Activated CD4-positive, alpha-beta T cell treated with anti-CD3 and anti-CD28 coated beads for 24 hours (primary cell): ENCODE measurements around the gene RIMKLA.
A peak's percentile ranks its signal among the peaks of the same experiment; 100 is the strongest.

Experiments used
- DNase-seq, 2 donors: peaks; one replicate each; pipeline ENCODE4 v3.0.0-alpha.2; 2020; ENCODE audit warnings: low read depth in 2 of 2

RIMKLA gene

DNA sequence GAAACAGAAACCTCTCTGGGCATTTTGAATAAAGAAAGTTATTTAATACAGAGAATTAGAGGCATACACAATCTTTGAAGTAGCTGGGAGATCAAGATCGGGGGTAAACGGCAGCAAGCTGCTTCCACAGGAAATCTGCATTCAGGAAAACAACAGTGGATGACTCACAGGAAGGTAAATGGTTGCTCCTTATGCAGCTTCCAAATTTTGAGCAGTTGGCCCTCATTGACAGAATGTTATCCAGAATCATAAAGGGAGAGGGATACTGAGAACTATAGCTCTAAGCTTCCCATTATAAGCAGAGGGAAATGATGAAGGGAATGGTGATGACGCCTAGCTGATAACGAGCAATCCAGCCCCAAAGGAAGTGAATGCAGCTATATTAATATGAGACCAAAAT, 46.6 kb downstream of the RIMKLA start:
- no peak for DNase-seq

DNA sequence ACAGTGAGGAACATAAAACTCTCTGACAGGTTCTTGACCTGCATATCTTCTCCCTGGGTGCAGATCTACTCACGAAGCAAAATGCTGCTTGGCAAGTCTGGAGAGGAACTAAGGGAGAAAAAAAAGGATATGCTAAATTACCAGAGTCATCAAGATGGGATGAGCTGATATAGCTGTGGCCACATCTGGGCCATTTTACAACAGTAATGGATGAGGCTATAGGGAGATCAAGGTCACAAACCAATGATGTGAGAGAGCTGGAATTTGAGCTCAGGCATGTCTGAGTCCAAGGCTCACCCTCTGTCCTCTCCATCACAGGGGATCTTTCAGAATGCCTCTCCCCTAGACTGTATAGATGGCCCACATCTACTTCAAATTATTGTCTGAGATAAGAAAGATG, 49.0 kb downstream of the RIMKLA start:
- DNase-seq: no peak

- DNase-seq: no peak
These were observed 49.9 kb downstream of the RIMKLA start for GRCh38 chr1:42430286-42431135.

GRCh38 chr1:42431514-42431913, 50.9 kb downstream of the RIMKLA start:
- DNase-seq: no peak

- no peak for DNase-seq
These were observed 52.1 kb downstream of the RIMKLA start for GRCh38 chr1:42432714-42433113.

- no peak for DNase-seq
These were observed 52.8 kb downstream of the RIMKLA start for GRCh38 chr1:42433369-42433768.

GRCh38 chr1:42434340-42434739, 53.7 kb downstream of the RIMKLA start:
- no peak for DNase-seq

GRCh38 chr1:42439940-42440339, 59.3 kb downstream of the RIMKLA start:
- DNase-seq: no peak

DNA sequence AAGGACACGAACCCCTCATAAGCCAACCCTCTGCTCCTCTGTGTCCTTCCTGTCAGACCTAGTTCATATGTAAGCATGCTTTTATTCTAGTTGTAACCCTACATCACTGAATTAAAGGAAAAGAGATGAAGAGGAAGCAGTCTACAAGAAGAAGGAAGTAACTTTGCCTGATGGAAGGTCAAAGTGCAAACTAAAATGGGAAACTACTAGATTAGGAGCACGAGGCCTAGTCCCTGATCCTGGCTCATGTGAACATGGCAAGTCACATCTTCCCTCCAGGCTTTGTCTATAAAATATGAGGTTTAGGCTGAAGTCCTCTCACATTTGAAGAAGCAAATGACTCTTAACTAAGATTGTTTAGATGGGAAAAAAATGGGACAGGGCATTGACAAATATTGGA, 62.1 kb downstream of the RIMKLA start:
- DNase-seq: no peak

GRCh38 chr1:42449256-42449655, 68.7 kb downstream of the RIMKLA start:
- no peak for DNase-seq

GRCh38 chr1:42450061-42450460, 69.5 kb downstream of the RIMKLA start:
- no peak for DNase-seq

GRCh38 chr1:42453386-42453785, 72.8 kb downstream of the RIMKLA start:
- no peak for DNase-seq

DNA sequence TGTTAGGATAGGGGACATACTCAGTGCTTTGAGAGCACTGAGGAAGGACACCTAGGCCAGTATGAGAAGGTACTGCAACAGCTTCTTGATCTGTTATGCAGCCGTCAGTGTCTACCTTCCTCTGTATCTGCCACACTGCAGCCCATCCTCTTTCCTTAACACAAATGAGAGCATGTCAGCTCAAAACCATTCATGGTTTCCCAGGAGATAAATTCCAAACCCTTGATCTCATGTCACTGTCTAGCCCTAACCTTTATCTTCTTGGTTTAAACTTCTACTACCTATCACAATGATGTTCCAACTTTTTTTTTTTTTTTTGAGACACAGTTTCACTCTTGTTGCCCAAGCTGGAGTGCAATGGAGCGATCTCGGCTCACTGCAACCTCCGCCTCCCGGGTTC, 73.8 kb downstream of the RIMKLA start:
- DNase-seq: no peak

DNA sequence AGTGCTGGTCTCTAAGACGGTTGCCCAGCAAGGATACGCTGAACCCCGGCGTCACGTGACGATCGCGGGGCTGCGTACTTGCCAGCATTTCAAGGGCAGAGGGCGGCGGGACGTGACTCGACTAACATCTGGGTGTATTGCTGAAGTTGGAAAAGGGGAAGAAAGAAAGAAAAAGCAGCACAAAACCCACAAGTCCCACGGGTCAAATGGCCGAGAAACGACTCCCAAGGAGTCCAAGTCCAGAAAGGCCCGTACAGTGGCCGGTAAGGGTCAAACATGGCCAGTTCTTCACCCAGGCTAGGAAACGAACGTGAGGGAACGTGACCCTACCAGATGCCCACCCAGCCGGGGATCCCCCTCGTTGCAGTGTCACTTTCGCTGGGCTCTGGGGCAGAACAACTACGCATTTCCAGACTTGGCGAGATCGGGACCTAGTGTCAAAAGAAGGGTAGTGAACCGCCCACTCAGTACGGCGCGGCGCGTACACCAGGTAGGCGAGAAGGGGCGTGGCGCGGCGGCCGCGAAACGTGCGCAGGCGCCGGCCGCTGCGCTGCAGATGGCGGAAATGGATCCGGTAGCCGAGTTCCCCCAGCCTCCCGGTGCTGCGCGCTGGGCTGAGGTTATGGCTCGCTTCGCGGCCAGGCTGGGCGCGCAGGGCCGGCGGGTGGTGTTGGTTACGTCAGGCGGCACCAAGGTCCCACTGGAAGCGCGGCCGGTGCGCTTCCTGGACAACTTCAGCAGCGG, 75.6 kb downstream of the RIMKLA start, which contains the start of the genes PPCS and ZMYND12:
Gene PPCS (plus strand): TSS at position 534 of the 744 bp plus-strand sequence. CDS start 23 bp downstream, at position 557.
Gene ZMYND12 (minus strand): TSS at position 13 of the 744 bp plus-strand sequence. CDS start 25 bp downstream, outside the sequence.
- peak; percentile 88 for DNase-seq

- peak in 1 of 2 donors; percentile 38 for DNase-seq
These were observed 76.1 kb downstream of the RIMKLA start for GRCh38 chr1:42456754-42457089.

- no peak for DNase-seq
These were observed 80.6 kb downstream of the RIMKLA start for GRCh38 chr1:42461196-42461595.

GRCh38 chr1:42462828-42463763, 82.5 kb downstream of the RIMKLA start, which contains the start of gene CCDC30:
Gene CCDC30, plus strand, starts transcription at chr1:42463286. Its CDS starts 17,266 bp downstream, at chr1:42480552.
- peak; percentile 91 for DNase-seq

DNA sequence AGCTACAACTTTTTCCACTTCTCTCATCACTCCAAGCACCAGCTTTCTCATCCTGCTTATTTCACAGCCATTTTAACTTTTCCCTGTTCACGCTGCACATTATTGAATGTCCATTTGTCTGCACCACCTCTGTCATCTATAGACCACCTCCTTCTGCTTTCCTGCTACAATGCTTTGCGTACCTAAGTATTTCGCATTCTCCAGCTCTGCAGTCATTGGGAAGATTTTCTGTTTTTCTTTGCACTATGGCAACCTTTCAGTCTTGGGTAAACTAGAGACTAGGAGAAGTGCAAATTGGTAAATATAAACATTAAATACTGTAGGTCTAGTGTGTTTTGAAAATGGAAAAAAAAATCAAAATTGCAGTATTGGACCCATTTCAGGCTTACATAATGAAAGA, 83.3 kb downstream of the RIMKLA start:
- DNase-seq: no peak

DNA sequence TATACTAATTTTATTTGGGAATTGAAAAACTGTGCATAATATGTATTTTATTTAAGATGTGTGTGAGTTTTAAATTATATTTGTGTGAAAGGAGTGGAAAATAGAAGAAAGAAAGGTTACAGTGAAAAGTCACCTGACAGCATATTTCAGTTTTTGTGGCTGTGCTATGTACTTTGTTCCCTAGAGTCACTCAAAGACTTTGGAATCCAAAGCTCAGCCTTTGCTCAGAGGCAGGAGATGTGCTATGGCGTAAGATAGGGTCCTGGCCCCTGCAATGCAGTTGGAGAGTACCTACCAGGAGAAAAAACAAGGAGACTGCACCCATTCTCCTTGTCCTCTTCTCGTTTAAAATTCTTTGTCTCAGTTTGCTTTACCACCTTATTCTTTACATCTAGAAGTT, 85.4 kb downstream of the RIMKLA start:
- DNase-seq: no peak

DNA sequence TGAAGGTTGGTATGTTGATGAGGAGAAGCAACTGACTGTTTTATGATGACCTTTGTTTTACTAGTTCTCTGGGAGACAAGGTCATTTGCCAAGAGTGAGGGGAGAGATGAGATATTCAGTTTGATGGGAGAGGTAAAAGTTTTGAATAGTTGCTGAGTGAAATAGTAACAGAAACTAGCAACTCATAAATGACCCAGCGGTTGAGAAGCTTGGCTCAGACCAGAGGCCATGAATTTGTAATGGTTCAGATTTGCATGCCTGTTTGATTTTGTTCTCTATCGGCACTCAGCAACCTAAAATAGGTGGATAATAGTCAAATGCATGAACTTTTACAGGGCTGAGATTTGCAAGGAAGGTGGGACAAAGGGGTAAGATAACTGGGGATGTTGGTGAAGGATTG, 89.1 kb downstream of the RIMKLA start:
- no peak for DNase-seq
